ENCODE data around the gene PAEP. TPM values are rescaled to one million over a fixed set of nuclear protein-coding genes. Genes with fewer than 3 reads are reported as not detected.
"Not testable (repeated sequence)": the region's sequence is repeated elsewhere in the genome, so short reads cannot be mapped to it uniquely, and the experiment has no call there.

The PAEP gene
- total RNA-seq, 1 donor from 2014 or later, result not detected

DNA sequence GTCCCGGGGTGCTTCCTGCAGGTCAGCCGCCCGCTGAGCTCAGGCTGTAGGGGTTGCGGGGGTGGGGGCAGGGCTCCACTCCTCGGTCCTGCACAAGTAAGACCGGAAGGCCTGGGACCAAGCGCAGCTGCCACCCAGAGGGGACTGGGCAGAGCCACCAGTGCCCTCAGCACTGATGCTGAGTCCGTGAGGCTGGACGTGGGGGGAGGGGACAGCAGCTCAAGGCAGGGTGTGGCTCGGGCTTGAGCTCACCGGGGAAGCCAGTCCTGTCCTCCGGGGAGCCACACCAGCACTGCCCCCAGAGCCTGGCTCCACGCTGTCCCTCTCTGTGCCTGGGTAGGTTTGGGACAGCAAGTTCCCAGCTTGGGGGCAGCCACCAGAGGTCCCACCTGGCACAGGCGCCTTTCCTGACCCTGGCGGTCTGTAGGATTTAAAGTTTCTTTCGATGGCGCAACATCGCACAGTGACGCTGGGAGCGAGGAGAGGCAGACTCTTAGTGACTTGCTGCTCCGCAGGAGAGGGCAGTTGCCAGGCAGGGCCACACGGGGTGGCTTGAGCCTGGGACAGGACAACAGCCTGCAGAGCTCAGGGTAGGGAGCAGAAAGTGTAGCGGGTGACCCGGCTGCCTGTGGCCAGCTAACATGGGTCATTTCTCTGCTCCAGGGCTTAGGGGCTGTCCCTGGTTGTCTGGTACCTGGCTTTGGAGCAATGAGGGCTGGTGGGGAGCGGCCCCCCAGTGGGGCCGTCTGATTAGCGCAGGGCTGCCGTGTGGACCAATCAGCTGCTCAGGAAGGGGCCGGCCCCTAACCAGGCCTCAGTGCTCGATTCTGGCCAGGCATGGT is 34.6 kb upstream of the PAEP start:
- Mint-ChIP-seq H3K4me1 (ENCODE audit: low read depth) (peaks cover 2% of the 10 kb centered on the region), H3K4me3 (ENCODE audit: unreplicated experiment) (no peak overlapping the region), H3K36me3 (ENCODE audit: low read depth) (no peaks in the 10 kb centered on the region), H3K27ac (ENCODE audit: unreplicated experiment) (peak overlapping the region; percentile 22), H3K27me3 (ENCODE audit: low read depth) (peaks cover 3% of the 10 kb centered on the region), H3K9me3 (ENCODE audit: low read depth) (peaks cover 4% of the 10 kb centered on the region)
- no peak for DNase-seq (ENCODE audit: low spot score)
- TF ChIP-seq, protein P1, sequence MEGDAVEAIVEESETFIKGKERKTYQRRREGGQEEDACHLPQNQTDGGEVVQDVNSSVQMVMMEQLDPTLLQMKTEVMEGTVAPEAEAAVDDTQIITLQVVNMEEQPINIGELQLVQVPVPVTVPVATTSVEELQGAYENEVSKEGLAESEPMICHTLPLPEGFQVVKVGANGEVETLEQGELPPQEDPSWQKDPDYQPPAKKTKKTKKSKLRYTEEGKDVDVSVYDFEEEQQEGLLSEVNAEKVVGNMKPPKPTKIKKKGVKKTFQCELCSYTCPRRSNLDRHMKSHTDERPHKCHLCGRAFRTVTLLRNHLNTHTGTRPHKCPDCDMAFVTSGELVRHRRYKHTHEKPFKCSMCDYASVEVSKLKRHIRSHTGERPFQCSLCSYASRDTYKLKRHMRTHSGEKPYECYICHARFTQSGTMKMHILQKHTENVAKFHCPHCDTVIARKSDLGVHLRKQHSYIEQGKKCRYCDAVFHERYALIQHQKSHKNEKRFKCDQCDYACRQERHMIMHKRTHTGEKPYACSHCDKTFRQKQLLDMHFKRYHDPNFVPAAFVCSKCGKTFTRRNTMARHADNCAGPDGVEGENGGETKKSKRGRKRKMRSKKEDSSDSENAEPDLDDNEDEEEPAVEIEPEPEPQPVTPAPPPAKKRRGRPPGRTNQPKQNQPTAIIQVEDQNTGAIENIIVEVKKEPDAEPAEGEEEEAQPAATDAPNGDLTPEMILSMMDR (IDR thresholded peaks at IDR 0.05), result no peak

DNA sequence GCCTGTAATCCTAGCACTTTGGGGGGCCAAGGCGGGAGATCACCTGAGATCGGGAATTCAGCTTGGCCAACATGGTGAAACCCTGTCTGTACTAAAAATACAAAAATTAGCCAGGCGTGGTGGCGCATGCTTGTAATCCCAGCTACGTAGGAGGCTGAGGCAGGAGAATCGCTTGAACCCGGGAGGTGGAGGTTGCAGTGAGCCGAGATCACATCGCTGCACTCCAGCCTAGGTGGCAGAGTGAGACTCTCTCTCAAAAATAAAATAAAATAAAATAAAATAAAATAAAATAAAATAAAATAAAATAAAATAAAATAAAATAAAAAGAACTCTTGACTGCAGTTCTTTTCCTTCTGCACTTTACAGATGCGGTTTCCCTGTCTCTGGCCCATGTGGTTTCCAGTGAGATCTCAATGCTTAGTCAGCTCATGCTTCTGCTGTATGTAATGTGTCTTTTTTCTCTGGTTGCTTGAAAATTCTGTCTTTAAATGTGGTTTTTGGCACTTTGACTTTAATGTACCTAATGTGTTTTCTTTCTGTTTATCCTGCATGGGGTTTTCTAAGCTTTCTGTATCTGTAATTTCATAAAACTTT is 32.6 kb upstream of the PAEP start:
- not testable (repeated sequence) for H3K27me3 Mint-ChIP-seq (ENCODE audit: low read depth); H3K4me1 Mint-ChIP-seq (ENCODE audit: low read depth); H3K9me3 Mint-ChIP-seq (ENCODE audit: low read depth); H3K27ac Mint-ChIP-seq (ENCODE audit: unreplicated experiment); H3K36me3 Mint-ChIP-seq (ENCODE audit: low read depth); DNase-seq (ENCODE audit: low spot score); H3K4me3 Mint-ChIP-seq (ENCODE audit: unreplicated experiment)

GRCh38 chr9:135530146-135530545 is 31.4 kb upstream of the PAEP start:
- no peak for DNase-seq (ENCODE audit: low spot score)
- H3K4me3 Mint-ChIP-seq (ENCODE audit: unreplicated experiment), result no peak overlapping the region
- peaks cover 4% of the 10 kb centered on the region for H3K9me3 Mint-ChIP-seq (ENCODE audit: low read depth)
- no peaks in the 10 kb centered on the region for H3K36me3 Mint-ChIP-seq (ENCODE audit: low read depth)
- no peak overlapping the region for H3K27ac Mint-ChIP-seq (ENCODE audit: unreplicated experiment)
- TF ChIP-seq, protein P1 (IDR thresholded peaks at IDR 0.05), result no peak
- peaks cover 14% of the 10 kb centered on the region for H3K4me1 Mint-ChIP-seq (ENCODE audit: low read depth)
- H3K27me3 Mint-ChIP-seq (ENCODE audit: low read depth), result peaks cover 3% of the 10 kb centered on the region

- Mint-ChIP-seq H3K27ac (ENCODE audit: unreplicated experiment) (no peak overlapping the region), H3K36me3 (ENCODE audit: low read depth) (no peaks in the 10 kb centered on the region), H3K4me3 (ENCODE audit: unreplicated experiment) (no peak overlapping the region), H3K9me3 (ENCODE audit: low read depth) (peaks cover 4% of the 10 kb centered on the region), H3K4me1 (ENCODE audit: low read depth) (peaks cover 23% of the 10 kb centered on the region), H3K27me3 (ENCODE audit: low read depth) (peaks cover 3% of the 10 kb centered on the region)
- DNase-seq (ENCODE audit: low spot score), result no peak
- TF ChIP-seq, protein P1 (IDR thresholded peaks at IDR 0.05), result no peak
These were observed 30.5 kb upstream of the PAEP start for GRCh38 chr9:135531096-135531495.

DNA sequence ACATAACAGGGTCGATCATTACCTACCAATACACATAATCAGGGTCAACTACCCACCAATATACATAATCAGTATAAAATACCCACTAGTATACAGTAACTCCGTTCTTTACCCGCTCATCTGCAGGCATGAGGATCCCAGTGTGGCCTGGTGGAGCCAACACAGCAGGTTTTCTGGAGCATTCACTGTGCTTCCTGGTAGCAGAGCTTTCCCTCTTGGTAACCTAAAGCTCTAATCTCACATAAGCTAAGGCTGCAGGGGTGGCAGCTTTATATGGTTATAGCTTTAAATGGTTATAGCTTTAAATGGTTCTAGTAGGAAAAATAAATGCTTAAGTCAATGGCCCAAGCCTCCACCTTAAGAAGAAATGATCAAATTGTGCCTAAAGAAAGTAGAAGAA is 28.4 kb upstream of the PAEP start:
- H3K27ac Mint-ChIP-seq (ENCODE audit: unreplicated experiment), result no peak overlapping the region
- H3K9me3 Mint-ChIP-seq (ENCODE audit: low read depth), result peaks cover 7% of the 10 kb centered on the region
- H3K36me3 Mint-ChIP-seq (ENCODE audit: low read depth), result no peaks in the 10 kb centered on the region
- peaks cover 35% of the 10 kb centered on the region for H3K4me1 Mint-ChIP-seq (ENCODE audit: low read depth)
- DNase-seq (ENCODE audit: low spot score), result no peak
- H3K27me3 Mint-ChIP-seq (ENCODE audit: low read depth), result peaks cover 5% of the 10 kb centered on the region
- TF ChIP-seq, protein P1 (IDR thresholded peaks at IDR 0.05), result no peak
- H3K4me3 Mint-ChIP-seq (ENCODE audit: unreplicated experiment), result no peak overlapping the region
